Lower lobe of right lung (tissue), 2 donors: ENCODE measurements around the gene ACCS. TPM values are rescaled to one million over a fixed set of nuclear protein-coding genes. Genes with fewer than 3 reads are reported as not detected.

Source experiments
- ATAC-seq, 2 donors: fragments of 200-7000 bp; cut with Tn5 transposase; one replicate each; pipeline ENCODE4 v1.9.1; 2020 to 2022; ENCODE audit warnings: mild to moderate bottlenecking in 2 of 2, moderate library complexity in 2 of 2
- DNase-seq: peaks from one replicate; pipeline ENCODE4 v3.0.0-alpha.2; 2020
- H3K27ac ChIP-seq: fragments of 200-600 bp; one replicate; pipeline ENCODE4 v1.8.0; 2022
- H3K27me3 ChIP-seq: fragments of 200-600 bp; one replicate; pipeline ENCODE4 v1.8.0; 2022; ENCODE audit warnings: low read depth
- H3K36me3 ChIP-seq: fragments of 200-600 bp; one replicate; pipeline ENCODE4 v1.8.0; 2022; ENCODE audit warnings: mild to moderate bottlenecking
- H3K4me1 ChIP-seq: fragments of 200-600 bp; one replicate; pipeline ENCODE4 v1.8.0; 2022
- H3K4me3 ChIP-seq: fragments of 200-600 bp; one replicate; pipeline ENCODE4 v1.8.0; 2022; ENCODE audit warnings: mild to moderate bottlenecking
- H3K9me3 ChIP-seq: fragments of 200-600 bp; one replicate; pipeline ENCODE4 v1.8.0; 2022
- intact Hi-C: fragments of 100-400 bp; cut with DNase I; formaldehyde crosslinking; loops from one replicate; pipeline ENCODE4 v1.11.0; 2022
- total RNA-seq: library from RNA; stranded (reverse); fragmentation: NEBNext Ultra II Directional; extraction: Animal tissue kit (Norgen Biotek cat#: 25700); gene quantifications from one replicate; pipeline ENCODE4 v1.2.1, GENCODE V29; 2021
- TF ChIP-seq, protein P1 (sequence below): fragments of 200-600 bp; IDR thresholded peaks from one replicate; pipeline ENCODE4 v1.8.0; 2022; ENCODE audit warnings: antibody characterized with exemption, mild to moderate bottlenecking
- donor health status: DM: no; HTN: yes; CAD: no; lungs with severe emphysema.

ACCS gene
- total RNA-seq, 1 donor from 2014 or later: 31.4 TPM

DNA sequence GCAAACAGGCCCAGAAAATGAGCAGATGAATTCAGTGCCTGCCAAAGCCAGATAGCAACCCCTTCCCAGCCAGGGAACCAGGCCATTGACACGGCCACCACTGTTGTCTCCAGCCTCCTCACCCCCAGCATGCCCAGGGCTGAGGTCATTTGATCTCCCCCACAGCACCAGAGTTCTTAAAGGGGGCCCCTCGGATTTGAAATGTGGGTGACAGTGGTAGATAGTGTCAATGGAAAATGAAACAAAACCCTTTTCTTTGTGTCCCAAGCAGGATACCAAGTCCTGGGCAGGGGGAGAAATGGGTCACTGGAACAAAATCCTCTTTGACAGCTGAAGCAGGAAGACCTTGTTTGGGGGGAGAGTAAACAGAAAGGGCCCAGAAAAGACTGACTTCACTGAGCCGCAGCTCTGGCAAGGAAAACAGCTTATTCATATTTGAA is 32.6 kb upstream of the ACCS start:
- H3K9me3 ChIP-seq: no peaks in the 10 kb centered on the region
- no peak overlapping the region for H3K27ac ChIP-seq
- H3K36me3 ChIP-seq: no peaks in the 10 kb centered on the region
- no peak for ATAC-seq
- H3K27me3 ChIP-seq: no peaks in the 10 kb centered on the region
- H3K4me1 ChIP-seq: peaks cover 48% of the 10 kb centered on the region
- intact Hi-C loops: no loop called here
- DNase-seq: no peak
- TF ChIP-seq, protein P1, sequence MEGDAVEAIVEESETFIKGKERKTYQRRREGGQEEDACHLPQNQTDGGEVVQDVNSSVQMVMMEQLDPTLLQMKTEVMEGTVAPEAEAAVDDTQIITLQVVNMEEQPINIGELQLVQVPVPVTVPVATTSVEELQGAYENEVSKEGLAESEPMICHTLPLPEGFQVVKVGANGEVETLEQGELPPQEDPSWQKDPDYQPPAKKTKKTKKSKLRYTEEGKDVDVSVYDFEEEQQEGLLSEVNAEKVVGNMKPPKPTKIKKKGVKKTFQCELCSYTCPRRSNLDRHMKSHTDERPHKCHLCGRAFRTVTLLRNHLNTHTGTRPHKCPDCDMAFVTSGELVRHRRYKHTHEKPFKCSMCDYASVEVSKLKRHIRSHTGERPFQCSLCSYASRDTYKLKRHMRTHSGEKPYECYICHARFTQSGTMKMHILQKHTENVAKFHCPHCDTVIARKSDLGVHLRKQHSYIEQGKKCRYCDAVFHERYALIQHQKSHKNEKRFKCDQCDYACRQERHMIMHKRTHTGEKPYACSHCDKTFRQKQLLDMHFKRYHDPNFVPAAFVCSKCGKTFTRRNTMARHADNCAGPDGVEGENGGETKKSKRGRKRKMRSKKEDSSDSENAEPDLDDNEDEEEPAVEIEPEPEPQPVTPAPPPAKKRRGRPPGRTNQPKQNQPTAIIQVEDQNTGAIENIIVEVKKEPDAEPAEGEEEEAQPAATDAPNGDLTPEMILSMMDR: no peak
- H3K4me3 ChIP-seq: no peak overlapping the region

DNA sequence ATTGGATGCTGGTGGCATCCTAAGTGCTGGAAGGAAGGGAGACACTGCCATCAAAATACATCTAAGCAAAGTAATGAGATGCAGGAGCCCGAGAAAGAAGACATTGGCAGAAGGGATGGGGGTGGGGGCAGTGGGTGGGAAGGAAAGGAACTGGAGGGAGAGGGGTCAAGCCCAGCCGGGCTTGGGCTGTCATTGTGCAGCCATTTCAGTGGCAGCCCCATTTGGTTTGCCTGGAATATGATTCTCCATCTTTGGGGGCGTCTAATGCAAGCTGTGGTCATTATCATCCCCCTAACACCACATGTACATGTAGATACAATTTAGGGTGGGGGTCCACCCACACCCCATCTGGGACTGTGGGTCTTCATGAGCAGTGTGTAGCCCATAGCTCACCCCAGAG is 32.2 kb upstream of the ACCS start:
- no peak for DNase-seq
- Histone ChIP-seq H3K27ac (no peak overlapping the region), H3K9me3 (no peaks in the 10 kb centered on the region), H3K4me3 (no peak overlapping the region), H3K4me1 (peaks cover 48% of the 10 kb centered on the region), H3K36me3 (no peaks in the 10 kb centered on the region), H3K27me3 (no peaks in the 10 kb centered on the region)
- ATAC-seq: no peak
- TF ChIP-seq, protein P1: no peak
- intact Hi-C loops: no loop called here

DNA sequence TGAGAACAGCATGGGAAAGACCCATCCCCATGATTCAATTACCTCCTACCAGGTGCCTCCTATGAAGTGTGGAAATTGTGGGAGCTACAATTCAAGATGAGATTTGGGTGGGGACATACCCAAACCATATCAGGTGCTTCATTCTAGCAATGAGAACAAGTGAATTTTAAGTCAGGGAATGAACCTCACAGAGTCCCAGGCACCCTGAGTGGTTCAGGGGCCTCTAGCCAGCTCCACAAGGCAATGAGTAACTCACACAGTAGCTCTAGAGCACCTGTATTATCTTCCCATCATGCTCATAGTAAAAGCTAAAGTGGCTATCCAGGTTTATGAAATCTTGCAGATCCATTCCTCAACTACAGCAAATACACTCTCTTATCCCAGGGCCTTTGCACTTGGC is 31.4 kb upstream of the ACCS start:
- TF ChIP-seq, protein P1: no peak

DNA sequence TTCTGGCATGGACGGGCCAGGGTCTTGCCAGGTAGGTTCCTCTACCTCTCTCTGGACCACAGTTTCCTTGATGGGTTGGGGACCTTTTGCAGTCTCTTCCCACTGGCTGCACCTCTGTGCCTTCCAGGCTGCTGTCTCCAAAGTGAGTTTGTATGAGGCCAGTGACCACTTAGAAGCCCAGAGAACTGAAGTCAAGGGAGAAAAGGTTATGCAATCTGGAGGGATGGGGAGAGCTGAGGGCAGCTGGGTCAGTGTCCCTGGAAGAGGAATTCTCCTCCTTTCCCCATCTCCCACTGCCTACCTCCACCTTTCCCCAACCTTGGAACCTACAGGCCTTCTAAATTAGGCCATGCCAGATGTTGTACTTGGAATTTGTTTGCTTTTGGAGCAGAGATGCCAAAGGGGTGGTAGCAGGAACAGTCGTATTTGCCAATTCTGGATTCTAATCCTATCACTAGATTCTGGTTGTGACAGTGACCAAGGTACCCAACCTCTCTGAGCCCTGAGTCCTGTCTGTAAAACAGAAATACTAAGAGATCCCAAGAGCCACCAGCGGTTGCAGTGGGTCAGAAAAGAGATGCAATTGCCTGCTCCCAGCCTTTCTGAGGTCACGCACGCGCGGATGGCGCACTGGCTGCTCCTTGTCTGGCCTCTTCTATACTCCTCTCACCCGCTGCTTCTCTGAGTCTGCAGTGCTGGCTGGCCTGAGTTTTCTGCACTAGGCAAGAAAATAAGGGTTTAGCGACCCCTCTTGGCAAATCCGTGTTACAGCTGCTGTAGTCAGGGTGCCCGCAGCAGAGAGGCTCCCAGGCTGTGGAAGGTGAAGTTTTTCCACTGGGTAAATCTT is 29.0 kb upstream of the ACCS start:
- Histone ChIP-seq H3K27me3 (no peaks in the 10 kb centered on the region), H3K4me1 (peaks cover 29% of the 10 kb centered on the region), H3K27ac (no peak overlapping the region), H3K4me3 (no peak overlapping the region), H3K9me3 (peaks cover 9% of the 10 kb centered on the region), H3K36me3 (no peaks in the 10 kb centered on the region)
- ATAC-seq: peak; percentile 88 to 90
- TF ChIP-seq, protein P1: peak; percentile 86
- DNase-seq: peak; percentile 80
- intact Hi-C loops: no loop called here

More for the DNA sequence above, 31.4 kb upstream of the ACCS start:
- H3K4me1 ChIP-seq: peaks cover 48% of the 10 kb centered on the region
- H3K9me3 ChIP-seq: no peaks in the 10 kb centered on the region
- intact Hi-C loops: no loop called here
- no peak overlapping the region for H3K4me3 ChIP-seq
- no peak for DNase-seq
- H3K27me3 ChIP-seq: no peaks in the 10 kb centered on the region
- H3K27ac ChIP-seq: no peak overlapping the region
- H3K36me3 ChIP-seq: no peaks in the 10 kb centered on the region
- ATAC-seq: no peak

DNA sequence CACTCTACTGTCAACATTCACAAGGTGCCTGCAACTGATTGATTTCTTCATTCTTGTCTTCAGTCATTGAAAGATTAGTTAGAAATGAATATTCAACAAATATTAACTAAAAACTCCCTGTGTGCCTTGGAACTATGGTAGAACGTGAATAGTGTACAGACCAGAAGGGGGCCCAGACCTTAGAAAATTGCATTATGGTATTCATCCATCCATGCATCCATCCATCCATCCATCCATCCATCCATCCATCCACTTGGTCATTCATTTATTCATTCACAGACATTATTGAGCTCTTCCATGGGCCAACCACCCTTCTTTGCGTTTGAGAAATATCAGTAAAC is 28.4 kb upstream of the ACCS start:
- Histone ChIP-seq H3K9me3 (peaks cover 9% of the 10 kb centered on the region), H3K4me1 (peaks cover 23% of the 10 kb centered on the region), H3K27me3 (no peaks in the 10 kb centered on the region), H3K4me3 (no peak overlapping the region), H3K27ac (no peak overlapping the region), H3K36me3 (no peaks in the 10 kb centered on the region)
- TF ChIP-seq, protein P1: no peak
- intact Hi-C loops: no loop called here
- DNase-seq: no peak
- no peak for ATAC-seq
